Measurements from ENCODE around the gene SIL1.

GRCh38 chr5:138900281-138900965, 297.7 kb downstream of the SIL1 start:
- no peak for TF ChIP-seq EP300 (IDR thresholded peaks at IDR 0.05)
- TF ChIP-seq POLR2AphosphoS5 (IDR thresholded peaks at IDR 0.05), result no peak
- TF ChIP-seq POLR2A (IDR thresholded peaks at IDR 0.05), result no peak
